ENCODE data around the gene FUCA1. TPM values are rescaled to one million over a fixed set of nuclear protein-coding genes. Genes with fewer than 3 reads are reported as not detected.
A peak's percentile ranks its signal among the peaks of the same experiment; 100 is the strongest.
"Not testable (repeated sequence)": the region's sequence is repeated elsewhere in the genome, so short reads cannot be mapped to it uniquely, and the experiment has no call there.

The FUCA1 gene
- total RNA-seq, 2 experiments from 2014 or later, result 3.6 to 4.1 TPM

- Histone ChIP-seq H3K27me3 (ENCODE audit: control insufficient read depth in 1 of 2, insufficient read depth in 2 of 2, low read length in 2 of 2) (no peaks in the 10 kb centered on the region), H3K9me3 (ENCODE audit: control insufficient read depth in 1 of 2, insufficient read depth in 1 of 2, low read length in 2 of 2) (no peaks in the 10 kb centered on the region), H3K4me1 (ENCODE audit: insufficient read depth, low read length) (no peaks in the 10 kb centered on the region), H3K27ac (ENCODE audit: low read depth in 1 of 2, low read length in 2 of 2) (no peak overlapping the region), H3K4me3 (ENCODE audit: low read length) (no peak overlapping the region), H3K36me3 (ENCODE audit: insufficient read depth, low read length) (peaks cover 28% of the 10 kb centered on the region)
- Mint-ChIP-seq H3K27me3 (no peaks in the 10 kb centered on the region), H3K4me1 (ENCODE audit: low read depth) (no peaks in the 10 kb centered on the region), H3K36me3 (ENCODE audit: low read depth) (peaks cover 62% of the 10 kb centered on the region), H3K4me3 (no peak overlapping the region), H3K9me3 (no peaks in the 10 kb centered on the region), H3K27ac (no peak overlapping the region)
- ATAC-seq (ENCODE audit: poor library complexity), result no peak
- TF ChIP-seq CTCF (IDR thresholded peaks at IDR 0.05), result no peak
- ChIA-PET CTCF (no interaction called here), POLR2A (interaction anchor here (0.6 kb wide), 1 partner anchor 14 kb away, joined by 4 read pairs; no protein-coding TSS in a partner anchor)
- intact Hi-C loops (cut with DNase I, micrococcal nuclease), result no loop called here
- DNase-seq, result peak in 3 of 14 experiments; percentile 13 to 27 (median 23)
Measured at GRCh38 chr1:23854568-23854967, 13.5 kb downstream of the FUCA1 start.

DNA sequence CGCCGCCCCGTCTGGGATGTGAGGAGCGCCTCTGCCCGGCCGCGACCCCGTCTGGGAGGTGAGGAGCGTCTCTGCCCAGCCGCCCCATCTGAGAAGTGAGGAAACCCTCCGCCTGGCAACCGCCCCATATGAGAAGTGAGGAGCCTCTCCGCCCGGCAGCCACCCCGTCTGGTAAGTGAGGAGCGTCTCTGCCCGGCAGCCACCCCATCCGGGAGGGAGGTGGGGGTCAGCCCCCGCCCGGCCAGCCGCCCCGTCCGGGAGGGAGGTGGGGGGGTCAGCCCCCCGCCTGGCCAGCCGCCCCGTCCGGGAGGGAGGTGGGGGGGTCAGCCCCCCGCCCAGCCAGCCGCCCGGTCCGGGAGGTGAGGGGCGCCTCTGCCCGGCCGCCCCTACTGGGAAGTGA is 15.0 kb downstream of the FUCA1 start:
- H3K9me3 Mint-ChIP-seq; H3K4me3 Mint-ChIP-seq; H3K4me1 Mint-ChIP-seq (ENCODE audit: low read depth); intact Hi-C loops (cut with DNase I, micrococcal nuclease); H3K9me3 ChIP-seq (ENCODE audit: control insufficient read depth in 1 of 2, insufficient read depth in 1 of 2, low read length in 2 of 2); H3K27me3 Mint-ChIP-seq; H3K27me3 ChIP-seq (ENCODE audit: control insufficient read depth in 1 of 2, insufficient read depth in 2 of 2, low read length in 2 of 2); H3K4me3 ChIP-seq (ENCODE audit: low read length); H3K27ac Mint-ChIP-seq; CTCF ChIA-PET; POLR2A ChIA-PET; H3K4me1 ChIP-seq (ENCODE audit: insufficient read depth, low read length); DNase-seq; H3K27ac ChIP-seq (ENCODE audit: low read depth in 1 of 2, low read length in 2 of 2); ATAC-seq (ENCODE audit: poor library complexity): not testable (repeated sequence)
- H3K36me3 ChIP-seq (ENCODE audit: insufficient read depth, low read length), result peaks cover 25% of the 10 kb centered on the region
- peaks cover 60% of the 10 kb centered on the region for H3K36me3 Mint-ChIP-seq (ENCODE audit: low read depth)

DNA sequence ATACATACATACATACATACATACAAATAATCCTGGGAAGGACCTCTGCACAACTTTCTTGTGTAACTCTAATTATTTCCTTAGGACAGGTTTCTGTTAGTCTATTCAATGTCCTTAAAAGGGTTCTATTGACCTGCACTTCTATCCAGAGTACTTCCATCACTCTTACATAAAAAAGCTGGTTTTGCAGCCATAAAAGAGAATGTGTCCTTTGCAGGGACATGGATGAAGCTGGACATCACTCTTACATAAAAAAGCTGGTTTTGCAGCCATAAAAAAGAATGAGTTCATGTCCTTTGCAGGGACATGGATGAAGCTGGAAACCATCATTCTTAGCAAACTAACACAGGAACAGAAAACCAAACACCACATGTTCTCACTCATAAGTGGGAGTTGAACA is 16.7 kb downstream of the FUCA1 start:
- H3K27ac Mint-ChIP-seq; POLR2A ChIA-PET; H3K27me3 Mint-ChIP-seq; H3K4me3 ChIP-seq (ENCODE audit: low read length); H3K9me3 ChIP-seq (ENCODE audit: control insufficient read depth in 1 of 2, insufficient read depth in 1 of 2, low read length in 2 of 2); H3K27me3 ChIP-seq (ENCODE audit: control insufficient read depth in 1 of 2, insufficient read depth in 2 of 2, low read length in 2 of 2); H3K9me3 Mint-ChIP-seq; H3K4me1 Mint-ChIP-seq (ENCODE audit: low read depth); H3K27ac ChIP-seq (ENCODE audit: low read depth in 1 of 2, low read length in 2 of 2); ATAC-seq (ENCODE audit: poor library complexity); intact Hi-C loops (cut with DNase I, micrococcal nuclease); CTCF ChIA-PET; DNase-seq; H3K4me3 Mint-ChIP-seq; H3K4me1 ChIP-seq (ENCODE audit: insufficient read depth, low read length): not testable (repeated sequence)
- H3K36me3 ChIP-seq (ENCODE audit: insufficient read depth, low read length), result peaks cover 31% of the 10 kb centered on the region
- H3K36me3 Mint-ChIP-seq (ENCODE audit: low read depth), result peaks cover 62% of the 10 kb centered on the region

- Histone ChIP-seq H3K4me3 (ENCODE audit: low read length) (no peak overlapping the region), H3K27me3 (ENCODE audit: control insufficient read depth in 1 of 2, insufficient read depth in 2 of 2, low read length in 2 of 2) (no peaks in the 10 kb centered on the region), H3K4me1 (ENCODE audit: insufficient read depth, low read length) (no peaks in the 10 kb centered on the region), H3K9me3 (ENCODE audit: control insufficient read depth in 1 of 2, insufficient read depth in 1 of 2, low read length in 2 of 2) (peaks cover 0 to 4% of the 10 kb centered on the region in 2 experiments), H3K27ac (ENCODE audit: low read depth in 1 of 2, low read length in 2 of 2) (no peak overlapping the region), H3K36me3 (ENCODE audit: insufficient read depth, low read length) (peaks cover 32% of the 10 kb centered on the region)
- Mint-ChIP-seq H3K9me3 (peaks cover 5% of the 10 kb centered on the region), H3K4me1 (ENCODE audit: low read depth) (no peaks in the 10 kb centered on the region), H3K36me3 (ENCODE audit: low read depth) (peaks cover 57% of the 10 kb centered on the region), H3K27me3 (no peaks in the 10 kb centered on the region), H3K27ac (no peak overlapping the region), H3K4me3 (no peak overlapping the region)
- CTCF ChIA-PET, result interaction anchor here (0.7 to 1.5 kb wide), 3 partner anchors 20 to 38 kb away, joined by 3 to 6 read pairs (median 3); no protein-coding TSS in a partner anchor
- no peak for TF ChIP-seq CTCF (IDR thresholded peaks at IDR 0.05)
- DNase-seq, result no peak
- POLR2A ChIA-PET, result no interaction called here
- ATAC-seq (ENCODE audit: poor library complexity), result no peak
- intact Hi-C loops (cut with DNase I, micrococcal nuclease), result no loop called here
Measured at GRCh38 chr1:23848673-23849616, 19.1 kb downstream of the FUCA1 start.

DNA sequence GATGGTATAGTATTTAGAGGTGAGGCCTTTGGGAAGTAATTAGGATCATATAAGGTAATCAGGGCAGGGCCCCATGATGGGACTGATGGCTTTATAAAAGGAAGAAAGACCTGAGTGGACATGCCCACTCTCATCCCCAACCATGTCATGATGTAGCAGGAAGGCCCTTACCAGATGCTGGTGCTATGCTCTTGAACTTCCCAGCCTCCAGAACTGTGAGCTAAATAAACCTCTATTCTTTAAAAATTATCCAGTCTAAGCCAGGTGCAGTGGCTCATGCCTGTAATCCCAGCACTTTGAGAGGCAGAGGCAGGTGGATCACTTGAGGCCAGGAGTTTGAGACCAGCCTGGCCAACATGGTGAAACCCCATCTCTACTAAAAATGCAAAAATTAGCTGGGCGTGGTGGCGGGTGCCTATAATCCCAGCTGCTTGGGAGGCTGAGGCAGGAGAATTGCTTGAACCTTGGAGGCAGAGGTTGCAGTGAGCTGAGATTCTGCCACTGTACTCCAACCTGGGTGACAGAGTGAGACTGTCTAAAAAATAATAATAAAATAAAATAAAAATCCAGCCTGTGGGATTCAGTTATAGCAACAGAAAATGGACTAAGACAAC is 20.5 kb downstream of the FUCA1 start:
- H3K4me3 Mint-ChIP-seq; H3K4me1 ChIP-seq (ENCODE audit: insufficient read depth, low read length); ATAC-seq (ENCODE audit: poor library complexity); intact Hi-C loops (cut with DNase I, micrococcal nuclease); H3K9me3 ChIP-seq (ENCODE audit: control insufficient read depth in 1 of 2, insufficient read depth in 1 of 2, low read length in 2 of 2); DNase-seq; H3K9me3 Mint-ChIP-seq; H3K27me3 ChIP-seq (ENCODE audit: control insufficient read depth in 1 of 2, insufficient read depth in 2 of 2, low read length in 2 of 2); H3K27ac ChIP-seq (ENCODE audit: low read depth in 1 of 2, low read length in 2 of 2); H3K27ac Mint-ChIP-seq; H3K4me1 Mint-ChIP-seq (ENCODE audit: low read depth); H3K4me3 ChIP-seq (ENCODE audit: low read length); H3K27me3 Mint-ChIP-seq; CTCF ChIA-PET; POLR2A ChIA-PET: not testable (repeated sequence)
- H3K36me3 ChIP-seq (ENCODE audit: insufficient read depth, low read length), result peaks cover 31% of the 10 kb centered on the region
- peaks cover 54% of the 10 kb centered on the region for H3K36me3 Mint-ChIP-seq (ENCODE audit: low read depth)

All from CD4-positive, alpha-beta T cell (primary cell).